ENCODE results near the gene ANKRD37.

The ANKRD37 gene

DNA sequence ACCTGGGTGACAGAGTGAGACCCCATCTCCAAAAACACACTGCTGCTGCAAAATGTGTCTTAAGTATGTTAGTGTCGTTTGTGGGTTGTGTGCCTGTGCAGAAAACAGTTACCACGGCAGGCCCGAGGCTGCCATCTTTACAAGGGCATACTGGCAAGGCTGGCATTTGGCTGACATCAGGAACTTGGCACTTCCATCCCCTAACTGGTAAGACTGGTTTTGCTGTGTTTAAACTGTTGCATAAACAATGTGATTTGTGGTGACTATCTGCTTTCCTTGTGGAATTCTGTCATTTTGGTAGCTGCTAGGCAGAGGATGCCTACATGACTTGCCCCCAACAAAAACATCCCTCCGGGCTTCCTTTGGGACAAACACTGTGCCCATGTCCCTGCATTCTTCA lies 13.2 kb upstream of the ANKRD37 start:
- ChIA-PET CTCF (no interaction called here), POLR2A (no interaction called here)
- no peak overlapping the region for H3K4me3 ChIP-seq (ENCODE audit: low read depth, low read length)
- no peak for DNase-seq (ENCODE audit: low read depth, low spot score)
- TF ChIP-seq, protein P1, sequence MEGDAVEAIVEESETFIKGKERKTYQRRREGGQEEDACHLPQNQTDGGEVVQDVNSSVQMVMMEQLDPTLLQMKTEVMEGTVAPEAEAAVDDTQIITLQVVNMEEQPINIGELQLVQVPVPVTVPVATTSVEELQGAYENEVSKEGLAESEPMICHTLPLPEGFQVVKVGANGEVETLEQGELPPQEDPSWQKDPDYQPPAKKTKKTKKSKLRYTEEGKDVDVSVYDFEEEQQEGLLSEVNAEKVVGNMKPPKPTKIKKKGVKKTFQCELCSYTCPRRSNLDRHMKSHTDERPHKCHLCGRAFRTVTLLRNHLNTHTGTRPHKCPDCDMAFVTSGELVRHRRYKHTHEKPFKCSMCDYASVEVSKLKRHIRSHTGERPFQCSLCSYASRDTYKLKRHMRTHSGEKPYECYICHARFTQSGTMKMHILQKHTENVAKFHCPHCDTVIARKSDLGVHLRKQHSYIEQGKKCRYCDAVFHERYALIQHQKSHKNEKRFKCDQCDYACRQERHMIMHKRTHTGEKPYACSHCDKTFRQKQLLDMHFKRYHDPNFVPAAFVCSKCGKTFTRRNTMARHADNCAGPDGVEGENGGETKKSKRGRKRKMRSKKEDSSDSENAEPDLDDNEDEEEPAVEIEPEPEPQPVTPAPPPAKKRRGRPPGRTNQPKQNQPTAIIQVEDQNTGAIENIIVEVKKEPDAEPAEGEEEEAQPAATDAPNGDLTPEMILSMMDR (IDR thresholded peaks at IDR 0.05; ENCODE audit: insufficient read depth, low read length, missing control alignments) = no peak

GRCh38 chr4:185384061-185384460 lies 12.6 kb upstream of the ANKRD37 start:
- H3K4me3 ChIP-seq (ENCODE audit: low read depth, low read length) = no peak overlapping the region
- TF ChIP-seq, protein P1 (IDR thresholded peaks at IDR 0.05; ENCODE audit: insufficient read depth, low read length, missing control alignments) = no peak
- ChIA-PET CTCF (interaction anchor here (0.9 to 1.1 kb wide), 3 partner anchors 214 to 654 kb away, joined by 3 to 5 read pairs (median 3); partner anchors contain the start of gene SLC25A4), POLR2A (interaction anchor here (1.3 kb wide), 1 partner anchor 12 kb away, joined by 4 read pairs; the partner anchor contains the start of genes ANKRD37 and LRP2BP)
- DNase-seq (ENCODE audit: low read depth, low spot score) = no peak

DNA sequence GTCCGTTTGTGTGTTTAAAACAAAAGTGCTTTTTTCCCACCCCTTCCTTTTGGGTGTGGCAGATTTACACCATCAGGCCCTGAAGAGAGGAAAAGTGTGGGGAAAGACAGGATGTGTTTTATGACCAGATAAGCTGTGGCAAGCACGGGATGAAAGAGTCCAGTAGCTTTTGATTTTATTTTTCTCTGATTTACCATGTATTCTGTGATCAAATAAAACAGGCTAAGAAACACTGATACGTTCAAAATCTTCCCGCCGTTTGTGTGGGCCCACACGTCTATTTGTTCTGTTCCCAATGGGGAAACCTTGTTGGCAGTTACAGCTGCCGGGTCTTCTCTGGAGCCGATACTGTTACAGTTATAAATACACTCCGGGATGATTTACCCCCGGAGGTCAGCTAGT lies 11.7 kb upstream of the ANKRD37 start:
- no peak for DNase-seq (ENCODE audit: low read depth, low spot score)
- no peak overlapping the region for H3K4me3 ChIP-seq (ENCODE audit: low read depth, low read length)
- ChIA-PET POLR2A (interaction anchor here (1.3 kb wide), 1 partner anchor 11 kb away, joined by 4 read pairs; the partner anchor contains the start of genes ANKRD37 and LRP2BP), CTCF (interaction anchor here (0.9 to 1.1 kb wide), 3 partner anchors 213 to 653 kb away, joined by 3 to 5 read pairs (median 3); partner anchors contain the start of gene SLC25A4)
- TF ChIP-seq, protein P1 (IDR thresholded peaks at IDR 0.05; ENCODE audit: insufficient read depth, low read length, missing control alignments) = no peak

GRCh38 chr4:185387957-185388356 lies 8.7 kb upstream of the ANKRD37 start:
- TF ChIP-seq, protein P1 (IDR thresholded peaks at IDR 0.05; ENCODE audit: insufficient read depth, low read length, missing control alignments) = no peak

GRCh38 chr4:185390941-185391340 lies 5.7 kb upstream of the ANKRD37 start:
- ChIA-PET POLR2A (no interaction called here), CTCF (no interaction called here)
- H3K4me3 ChIP-seq (ENCODE audit: low read depth, low read length) = no peak overlapping the region
- DNase-seq (ENCODE audit: low read depth, low spot score) = no peak
- TF ChIP-seq, protein P1 (IDR thresholded peaks at IDR 0.05; ENCODE audit: insufficient read depth, low read length, missing control alignments) = no peak

More at GRCh38 chr4:185387957-185388356, 8.7 kb upstream of the ANKRD37 start:
- ChIA-PET CTCF (no interaction called here), POLR2A (no interaction called here)
- no peak for DNase-seq (ENCODE audit: low read depth, low spot score)
- no peak overlapping the region for H3K4me3 ChIP-seq (ENCODE audit: low read depth, low read length)

- CTCF ChIA-PET = no interaction called here
- POLR2A ChIA-PET = no interaction called here
- no peak overlapping the region for H3K4me3 ChIP-seq (ENCODE audit: low read depth, low read length)
- DNase-seq (ENCODE audit: low read depth, low spot score) = no peak
- TF ChIP-seq, protein P1 (IDR thresholded peaks at IDR 0.05; ENCODE audit: insufficient read depth, low read length, missing control alignments) = no peak
Observed at GRCh38 chr4:185392156-185392555, 4.5 kb upstream of the ANKRD37 start.
